ENCODE measurements around the gene ST7L. TPM values are rescaled to one million over a fixed set of nuclear protein-coding genes. Genes with fewer than 3 reads are reported as not detected.

Gene ST7L
- total and polyA plus RNA-seq, 9 of the 15 experiments (the other 6 are each of a cell fraction or from before 2014, with no cell fraction given): 9.0 to 32.5 (median 26.6) TPM

DNA sequence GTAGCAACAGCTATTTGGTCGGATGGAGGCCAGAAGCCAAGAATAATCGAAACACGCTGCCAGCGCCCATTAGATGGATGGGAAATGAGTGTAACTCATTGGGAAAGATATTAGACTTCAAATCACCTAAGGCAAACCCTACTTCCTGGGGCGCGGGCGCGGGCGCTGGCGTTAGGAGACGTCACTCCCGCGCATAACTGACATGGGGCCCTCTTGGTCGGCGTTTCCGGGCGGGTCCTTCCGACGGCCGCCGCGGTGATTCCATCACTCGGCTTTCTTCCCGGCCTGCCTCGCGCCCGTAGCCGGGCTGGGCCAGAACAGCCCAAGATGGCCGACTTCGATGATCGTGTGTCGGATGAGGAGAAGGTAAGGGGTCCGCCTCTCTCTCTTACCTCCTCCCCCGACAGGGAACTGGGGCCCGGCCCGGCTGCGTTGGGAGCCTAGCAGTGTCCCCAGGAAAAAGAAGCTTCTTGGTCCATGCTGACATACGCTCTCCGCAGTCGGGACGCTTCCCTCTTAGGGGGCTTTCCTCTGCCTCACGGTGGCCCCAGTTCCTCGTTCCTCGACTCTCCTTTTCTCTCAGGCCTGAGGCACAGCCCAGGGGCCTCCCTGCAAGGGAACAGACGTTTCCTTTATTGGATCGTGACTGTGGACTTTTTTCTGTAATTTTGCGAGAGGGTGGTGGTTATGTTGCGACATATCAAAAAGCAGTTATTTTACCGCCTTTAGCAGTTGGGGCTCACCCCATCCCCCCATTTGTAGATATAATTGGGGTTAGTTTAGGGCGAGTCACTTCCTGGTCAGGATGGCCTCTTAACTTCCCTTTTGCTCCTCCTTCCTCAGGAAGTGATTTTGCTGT, 806 bp upstream of the ST7L start, which contains the start of gene CAPZA1 (continued):
- TF ChIP-seq, protein P1, sequence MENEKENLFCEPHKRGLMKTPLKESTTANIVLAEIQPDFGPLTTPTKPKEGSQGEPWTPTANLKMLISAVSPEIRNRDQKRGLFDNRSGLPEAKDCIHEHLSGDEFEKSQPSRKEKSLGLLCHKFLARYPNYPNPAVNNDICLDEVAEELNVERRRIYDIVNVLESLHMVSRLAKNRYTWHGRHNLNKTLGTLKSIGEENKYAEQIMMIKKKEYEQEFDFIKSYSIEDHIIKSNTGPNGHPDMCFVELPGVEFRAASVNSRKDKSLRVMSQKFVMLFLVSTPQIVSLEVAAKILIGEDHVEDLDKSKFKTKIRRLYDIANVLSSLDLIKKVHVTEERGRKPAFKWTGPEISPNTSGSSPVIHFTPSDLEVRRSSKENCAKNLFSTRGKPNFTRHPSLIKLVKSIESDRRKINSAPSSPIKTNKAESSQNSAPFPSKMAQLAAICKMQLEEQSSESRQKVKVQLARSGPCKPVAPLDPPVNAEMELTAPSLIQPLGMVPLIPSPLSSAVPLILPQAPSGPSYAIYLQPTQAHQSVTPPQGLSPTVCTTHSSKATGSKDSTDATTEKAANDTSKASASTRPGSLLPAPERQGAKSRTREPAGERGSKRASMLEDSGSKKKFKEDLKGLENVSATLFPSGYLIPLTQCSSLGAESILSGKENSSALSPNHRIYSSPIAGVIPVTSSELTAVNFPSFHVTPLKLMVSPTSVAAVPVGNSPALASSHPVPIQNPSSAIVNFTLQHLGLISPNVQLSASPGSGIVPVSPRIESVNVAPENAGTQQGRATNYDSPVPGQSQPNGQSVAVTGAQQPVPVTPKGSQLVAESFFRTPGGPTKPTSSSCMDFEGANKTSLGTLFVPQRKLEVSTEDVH (IDR thresholded peaks at IDR 0.05; ENCODE audit: low read depth, partially characterized antibody): peak; percentile 80
- 0 out of 2 replicates have a peak, but pooled peaks have one; percentile 8 for TF ChIP-seq SMC3 (conservative IDR thresholded peaks at IDR 0.05; ENCODE audit: insufficient read depth, low read depth, low read length)
- no peak for TF ChIP-seq EZH2 (IDR thresholded peaks at IDR 0.05; ENCODE audit: borderline replicate concordance, low read depth, low read length)
- TF ChIP-seq, protein P2, sequence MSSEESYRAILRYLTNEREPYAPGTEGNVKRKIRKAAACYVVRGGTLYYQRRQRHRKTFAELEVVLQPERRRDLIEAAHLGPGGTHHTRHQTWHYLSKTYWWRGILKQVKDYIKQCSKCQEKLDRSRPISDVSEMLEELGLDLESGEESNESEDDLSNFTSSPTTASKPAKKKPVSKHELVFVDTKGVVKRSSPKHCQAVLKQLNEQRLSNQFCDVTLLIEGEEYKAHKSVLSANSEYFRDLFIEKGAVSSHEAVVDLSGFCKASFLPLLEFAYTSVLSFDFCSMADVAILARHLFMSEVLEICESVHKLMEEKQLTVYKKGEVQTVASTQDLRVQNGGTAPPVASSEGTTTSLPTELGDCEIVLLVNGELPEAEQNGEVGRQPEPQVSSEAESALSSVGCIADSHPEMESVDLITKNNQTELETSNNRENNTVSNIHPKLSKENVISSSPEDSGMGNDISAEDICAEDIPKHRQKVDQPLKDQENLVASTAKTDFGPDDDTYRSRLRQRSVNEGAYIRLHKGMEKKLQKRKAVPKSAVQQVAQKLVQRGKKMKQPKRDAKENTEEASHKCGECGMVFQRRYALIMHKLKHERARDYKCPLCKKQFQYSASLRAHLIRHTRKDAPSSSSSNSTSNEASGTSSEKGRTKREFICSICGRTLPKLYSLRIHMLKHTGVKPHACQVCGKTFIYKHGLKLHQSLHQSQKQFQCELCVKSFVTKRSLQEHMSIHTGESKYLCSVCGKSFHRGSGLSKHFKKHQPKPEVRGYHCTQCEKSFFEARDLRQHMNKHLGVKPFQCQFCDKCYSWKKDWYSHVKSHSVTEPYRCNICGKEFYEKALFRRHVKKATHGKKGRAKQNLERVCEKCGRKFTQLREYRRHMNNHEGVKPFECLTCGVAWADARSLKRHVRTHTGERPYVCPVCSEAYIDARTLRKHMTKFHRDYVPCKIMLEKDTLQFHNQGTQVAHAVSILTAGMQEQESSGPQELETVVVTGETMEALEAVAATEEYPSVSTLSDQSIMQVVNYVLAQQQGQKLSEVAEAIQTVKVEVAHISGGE (CRISPR knock-in tag; IDR thresholded peaks at IDR 0.05): peak in 1 of 3 experiments; percentile 77; a peak in 2 of 6 replicates
- no peak for TF ChIP-seq IFI16 (CRISPR knock-in tag; IDR thresholded peaks at IDR 0.05)
- peak; percentile 88 for TF ChIP-seq ZFX (CRISPR knock-in tag; IDR thresholded peaks at IDR 0.05)
- no peak for TF ChIP-seq PYGO2 (tag; IDR thresholded peaks at IDR 0.05)
- TF ChIP-seq, protein P3, sequence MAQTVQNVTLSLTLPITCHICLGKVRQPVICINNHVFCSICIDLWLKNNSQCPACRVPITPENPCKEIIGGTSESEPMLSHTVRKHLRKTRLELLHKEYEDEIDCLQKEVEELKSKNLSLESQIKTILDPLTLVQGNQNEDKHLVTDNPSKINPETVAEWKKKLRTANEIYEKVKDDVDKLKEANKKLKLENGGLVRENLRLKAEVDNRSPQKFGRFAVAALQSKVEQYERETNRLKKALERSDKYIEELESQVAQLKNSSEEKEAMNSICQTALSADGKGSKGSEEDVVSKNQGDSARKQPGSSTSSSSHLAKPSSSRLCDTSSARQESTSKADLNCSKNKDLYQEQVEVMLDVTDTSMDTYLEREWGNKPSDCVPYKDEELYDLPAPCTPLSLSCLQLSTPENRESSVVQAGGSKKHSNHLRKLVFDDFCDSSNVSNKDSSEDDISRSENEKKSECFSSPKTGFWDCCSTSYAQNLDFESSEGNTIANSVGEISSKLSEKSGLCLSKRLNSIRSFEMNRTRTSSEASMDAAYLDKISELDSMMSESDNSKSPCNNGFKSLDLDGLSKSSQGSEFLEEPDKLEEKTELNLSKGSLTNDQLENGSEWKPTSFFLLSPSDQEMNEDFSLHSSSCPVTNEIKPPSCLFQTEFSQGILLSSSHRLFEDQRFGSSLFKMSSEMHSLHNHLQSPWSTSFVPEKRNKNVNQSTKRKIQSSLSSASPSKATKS (CRISPR knock-in tag; IDR thresholded peaks at IDR 0.05): no peak
- no peak for TF ChIP-seq ZNF668 (CRISPR knock-in tag; IDR thresholded peaks at IDR 0.05)
- TF ChIP-seq ZNF217 (CRISPR knock-in tag; IDR thresholded peaks at IDR 0.05): no peak
- no peak; the same call in 1 of the 2 replicates for TF ChIP-seq ZC3H4 (CRISPR knock-in tag; IDR thresholded peaks at IDR 0.05; ENCODE audit: borderline replicate concordance)
- no peak for TF ChIP-seq FUS (optimal IDR thresholded peaks at IDR 0.05; ENCODE audit: low read depth, low read length)
- no peak for TF ChIP-seq ADNP (tag; IDR thresholded peaks at IDR 0.05)
- TF ChIP-seq, protein P4, sequence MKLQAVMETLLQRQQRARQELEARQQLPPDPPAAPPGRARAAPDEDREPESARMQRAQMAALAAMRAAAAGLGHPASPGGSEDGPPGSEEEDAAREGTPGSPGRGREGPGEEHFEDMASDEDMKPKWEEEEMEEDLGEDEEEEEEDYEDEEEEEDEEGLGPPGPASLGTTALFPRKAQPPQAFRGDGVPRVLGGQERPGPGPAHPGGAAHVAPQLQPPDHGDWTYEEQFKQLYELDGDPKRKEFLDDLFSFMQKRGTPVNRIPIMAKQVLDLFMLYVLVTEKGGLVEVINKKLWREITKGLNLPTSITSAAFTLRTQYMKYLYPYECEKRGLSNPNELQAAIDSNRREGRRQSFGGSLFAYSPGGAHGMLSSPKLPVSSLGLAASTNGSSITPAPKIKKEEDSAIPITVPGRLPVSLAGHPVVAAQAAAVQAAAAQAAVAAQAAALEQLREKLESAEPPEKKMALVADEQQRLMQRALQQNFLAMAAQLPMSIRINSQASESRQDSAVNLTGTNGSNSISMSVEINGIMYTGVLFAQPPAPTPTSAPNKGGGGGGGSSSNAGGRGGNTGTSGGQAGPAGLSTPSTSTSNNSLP (IDR thresholded peaks at IDR 0.05; ENCODE audit: borderline replicate concordance, low read depth, low read length): peak; percentile 55; the same call in 1 of the 2 replicates

All from K562 (cell line).